CD4-positive, alpha-beta T cell (primary cell): Measurements from ENCODE around the gene SLC24A4. TPM values are rescaled to one million over a fixed set of nuclear protein-coding genes. Genes with fewer than 3 reads are reported as not detected.

Source experiments
- ATAC-seq: fragments of 200-7000 bp; cut with Tn5 transposase; one replicate; pipeline ENCODE4 v1.10.0; 2022; ENCODE audit warnings: mild to moderate bottlenecking; ENCODE audit not compliant: poor library complexity
- CTCF ChIA-PET: fragments of 350-600 bp; sonication (Branson Sonifier 250); formaldehyde crosslinking; loops from one replicate; lab custom pipeline; 2021; ENCODE audit warnings: antibody characterized with exemption, inconsistent platforms; lab: Charles Lee
- POLR2A ChIA-PET: fragments of 350-600 bp; sonication (Branson Sonifier 250); formaldehyde crosslinking; loops from one replicate; lab custom pipeline; 2021; ENCODE audit warnings: antibody characterized with exemption, inconsistent platforms; lab: Charles Lee
- DNase-seq, 14 experiments: peaks; one replicate each; pipeline ENCODE4 v3.0.0-alpha.2; 2013 to 2020; ENCODE audit warnings: mixed read lengths in 2 of 14
- H3K27ac ChIP-seq, 2 donors: one replicate each; pipeline versions ENCODE4 v1.5.1 to v1.7.0; 2013; ENCODE audit warnings: low read length in 2 of 2, low read depth in 1 of 2, mild to moderate bottlenecking in 1 of 2
- H3K27me3 ChIP-seq, 2 experiments: 1 replicate in 1 of 2; 2 replicates in 1 of 2; pipeline versions ENCODE4 v1.6.1 to v1.7.0; 2013; ENCODE audit warnings: low read length in 2 of 2, control low read depth in 1 of 2, mild to moderate bottlenecking in 1 of 2, moderate library complexity in 1 of 2; ENCODE audit not compliant: insufficient read depth in 2 of 2, control insufficient read depth in 1 of 2
- H3K36me3 ChIP-seq: one replicate; pipeline ENCODE4 v1.6.1; 2013; ENCODE audit warnings: low read length, control low read depth; ENCODE audit not compliant: insufficient read depth
- H3K4me1 ChIP-seq: one replicate; pipeline ENCODE4 v1.6.1; 2013; ENCODE audit warnings: low read length, control low read depth; ENCODE audit not compliant: insufficient read depth
- H3K4me3 ChIP-seq: one replicate; pipeline ENCODE4 v1.5.1; 2013; ENCODE audit warnings: mild to moderate bottlenecking, low read length, moderate library complexity
- H3K9me3 ChIP-seq, 2 experiments: 1 replicate in 1 of 2; 2 replicates in 1 of 2; pipeline versions ENCODE4 v1.6.1 to v1.7.0; 2013; ENCODE audit warnings: low read length in 2 of 2, mild to moderate bottlenecking in 2 of 2, control low read depth in 1 of 2, moderate library complexity in 1 of 2; ENCODE audit not compliant: control insufficient read depth in 1 of 2, insufficient read depth in 1 of 2
- H3K27ac Mint-ChIP-seq: one replicate; pipeline ENCODE4 v1.8.0; 2020; ENCODE audit warnings: mixed read lengths
- H3K27me3 Mint-ChIP-seq: one replicate; pipeline ENCODE4 v1.8.0; 2021; ENCODE audit warnings: mixed read lengths
- H3K36me3 Mint-ChIP-seq: one replicate; pipeline ENCODE4 v1.8.0; 2021; ENCODE audit warnings: low read depth, mixed read lengths
- H3K4me1 Mint-ChIP-seq: one replicate; pipeline ENCODE4 v1.8.0; 2021; ENCODE audit warnings: low read depth, mixed read lengths
- H3K4me3 Mint-ChIP-seq: one replicate; pipeline ENCODE4 v1.8.0; 2020; ENCODE audit warnings: mild to moderate bottlenecking, mixed read lengths
- H3K9me3 Mint-ChIP-seq: one replicate; pipeline ENCODE4 v1.8.0; 2020; ENCODE audit warnings: mixed read lengths
- intact Hi-C, 2 experiments: fragments of 100-400 bp; cut with DNase I in 1 of 2; cut with micrococcal nuclease in 1 of 2; formaldehyde crosslinking; loops; one replicate each; pipeline versions ENCODE4 v1.15.1 to v1.9.0; 2023 to 2025; cut with DNase I, micrococcal nuclease
- total RNA-seq, 174 experiments: library from RNA in 2 of 174; stranded (reverse) in 2 of 174; gene quantifications; one replicate each; pipeline ENCODE4 v1.2.3 and lab custom pipeline; 2021 to 2026
- TF ChIP-seq, protein P1 (sequence below): fragments of 200-600 bp; IDR thresholded peaks from one replicate; pipeline ENCODE4 v1.8.0; 2022; ENCODE audit warnings: antibody characterized with exemption, mild to moderate bottlenecking

SLC24A4 gene
- total RNA-seq, 2 experiments from 2014 or later: 0.11 to 0.19 TPM

DNA sequence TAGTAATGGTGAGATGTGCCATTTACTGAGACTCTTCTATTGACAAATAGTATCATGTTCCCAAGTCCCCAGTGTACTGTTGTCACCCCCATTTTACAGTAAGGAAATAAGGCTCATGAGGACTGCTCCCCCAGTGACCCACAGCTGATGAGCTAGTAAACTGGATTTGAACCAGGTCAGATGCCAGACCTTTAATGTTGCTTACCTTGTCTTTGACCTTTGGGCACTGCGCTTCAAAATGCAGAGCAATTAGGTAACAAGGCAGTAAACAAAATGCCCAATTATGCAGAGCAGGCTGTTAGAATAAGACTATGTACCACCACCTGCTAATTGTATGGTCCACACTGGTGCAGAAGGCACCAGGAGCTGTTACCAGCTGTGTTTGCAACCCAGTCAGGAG is 152.1 kb downstream of the SLC24A4 start:
- Histone ChIP-seq H3K4me3 (no peak overlapping the region), H3K4me1 (peaks cover 4% of the 10 kb centered on the region), H3K36me3 (no peaks in the 10 kb centered on the region), H3K27me3 (no peaks in the 10 kb centered on the region), H3K27ac (no peak overlapping the region), H3K9me3 (no peaks in the 10 kb centered on the region)
- H3K27ac Mint-ChIP-seq: no peak overlapping the region
- H3K4me1 Mint-ChIP-seq: no peaks in the 10 kb centered on the region
- H3K36me3 Mint-ChIP-seq: no peaks in the 10 kb centered on the region
- H3K27me3 Mint-ChIP-seq: no peaks in the 10 kb centered on the region
- TF ChIP-seq, protein P1, sequence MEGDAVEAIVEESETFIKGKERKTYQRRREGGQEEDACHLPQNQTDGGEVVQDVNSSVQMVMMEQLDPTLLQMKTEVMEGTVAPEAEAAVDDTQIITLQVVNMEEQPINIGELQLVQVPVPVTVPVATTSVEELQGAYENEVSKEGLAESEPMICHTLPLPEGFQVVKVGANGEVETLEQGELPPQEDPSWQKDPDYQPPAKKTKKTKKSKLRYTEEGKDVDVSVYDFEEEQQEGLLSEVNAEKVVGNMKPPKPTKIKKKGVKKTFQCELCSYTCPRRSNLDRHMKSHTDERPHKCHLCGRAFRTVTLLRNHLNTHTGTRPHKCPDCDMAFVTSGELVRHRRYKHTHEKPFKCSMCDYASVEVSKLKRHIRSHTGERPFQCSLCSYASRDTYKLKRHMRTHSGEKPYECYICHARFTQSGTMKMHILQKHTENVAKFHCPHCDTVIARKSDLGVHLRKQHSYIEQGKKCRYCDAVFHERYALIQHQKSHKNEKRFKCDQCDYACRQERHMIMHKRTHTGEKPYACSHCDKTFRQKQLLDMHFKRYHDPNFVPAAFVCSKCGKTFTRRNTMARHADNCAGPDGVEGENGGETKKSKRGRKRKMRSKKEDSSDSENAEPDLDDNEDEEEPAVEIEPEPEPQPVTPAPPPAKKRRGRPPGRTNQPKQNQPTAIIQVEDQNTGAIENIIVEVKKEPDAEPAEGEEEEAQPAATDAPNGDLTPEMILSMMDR: no peak
- H3K4me3 Mint-ChIP-seq: no peak overlapping the region
- CTCF ChIA-PET: no interaction called here
- POLR2A ChIA-PET: no interaction called here
- no peak for DNase-seq
- H3K9me3 Mint-ChIP-seq: peaks cover 6% of the 10 kb centered on the region
- ATAC-seq: no peak
- intact Hi-C loops: no loop called here

DNA sequence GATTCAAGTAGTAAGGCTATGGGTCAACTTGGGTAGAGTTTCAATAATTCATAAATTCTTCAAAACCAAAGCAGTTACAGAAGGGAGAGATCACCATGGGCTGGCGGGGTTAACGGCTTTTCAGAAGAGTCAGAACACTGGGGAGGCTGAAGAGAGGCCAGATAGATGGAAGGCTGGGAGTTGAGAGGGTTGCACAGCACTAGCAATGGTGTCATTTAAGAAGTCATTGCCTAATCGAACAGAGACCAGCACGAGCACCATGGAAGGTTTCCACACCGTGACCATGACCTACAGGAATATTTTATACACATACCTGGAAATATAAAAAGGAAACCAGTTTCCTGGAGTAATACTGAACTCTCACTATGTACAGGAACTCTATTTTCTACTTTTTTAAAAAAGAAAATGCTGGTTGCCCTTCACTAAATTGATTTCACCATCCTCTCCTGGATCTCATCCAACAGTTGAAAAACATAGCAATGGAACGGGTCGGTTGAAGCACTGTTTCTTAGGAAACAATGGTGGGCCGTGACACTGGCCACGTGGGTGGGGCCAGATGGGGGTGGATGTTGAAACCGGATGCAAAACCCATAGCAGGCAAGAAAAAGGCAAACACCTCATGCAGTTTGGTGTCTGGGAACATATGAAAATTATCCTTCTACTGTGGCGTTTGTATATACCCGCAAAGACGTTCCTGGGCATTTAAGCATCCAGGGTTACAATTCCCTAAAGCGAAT is 152.7 kb downstream of the SLC24A4 start:
- H3K27ac ChIP-seq: no peak overlapping the region
- CTCF ChIA-PET: no interaction called here
- intact Hi-C loops: no loop called here

GRCh38 chr14:92480856-92481255 is 157.9 kb downstream of the SLC24A4 start:
- no peak overlapping the region for H3K27ac ChIP-seq
- no peak overlapping the region for H3K4me3 ChIP-seq
- no peaks in the 10 kb centered on the region for H3K36me3 ChIP-seq
- H3K36me3 Mint-ChIP-seq: no peaks in the 10 kb centered on the region
- CTCF ChIA-PET: no interaction called here
- TF ChIP-seq, protein P1: no peak
- peaks cover 0 to 5% of the 10 kb centered on the region in 2 experiments for H3K27me3 ChIP-seq
- intact Hi-C loops: no loop called here
- no peaks in the 10 kb centered on the region for H3K4me1 ChIP-seq
- POLR2A ChIA-PET: no interaction called here
- no peaks in the 10 kb centered on the region for H3K4me1 Mint-ChIP-seq
- H3K27me3 Mint-ChIP-seq: peaks cover 4% of the 10 kb centered on the region
- no peak for ATAC-seq
- H3K9me3 Mint-ChIP-seq: peaks cover 6% of the 10 kb centered on the region
- no peak overlapping the region for H3K27ac Mint-ChIP-seq
- H3K4me3 Mint-ChIP-seq: no peak overlapping the region
- peaks cover 0 to 3% of the 10 kb centered on the region in 2 experiments for H3K9me3 ChIP-seq
- DNase-seq: no peak

More for the DNA sequence above, 152.7 kb downstream of the SLC24A4 start:
- Mint-ChIP-seq H3K4me1 (no peaks in the 10 kb centered on the region), H3K4me3 (no peak overlapping the region), H3K27me3 (peaks cover under 1% of the 10 kb centered on the region), H3K9me3 (peaks cover 6% of the 10 kb centered on the region), H3K36me3 (no peaks in the 10 kb centered on the region), H3K27ac (no peak overlapping the region)
- DNase-seq (peak in 2 of 14 experiments; percentile 7 to 29), ATAC-seq (no peak)
- H3K4me1 ChIP-seq: peaks cover 4% of the 10 kb centered on the region
- no peaks in the 10 kb centered on the region for H3K27me3 ChIP-seq
- TF ChIP-seq, protein P1: no peak
- no peak overlapping the region for H3K4me3 ChIP-seq
- H3K36me3 ChIP-seq: no peaks in the 10 kb centered on the region
- POLR2A ChIA-PET: no interaction called here
- no peaks in the 10 kb centered on the region for H3K9me3 ChIP-seq
